A673 (cell line): Measurements from ENCODE around the gene RBFOX1. TPM values are rescaled to one million over a fixed set of nuclear protein-coding genes. Genes with fewer than 3 reads are reported as not detected.

Experiments
- BruUV-seq: library from RNA; stranded (reverse); fragments of 400-500 nt; replicated peaks from 2 replicates; lab custom pipeline; 2021; lab: Mats Ljungman, UMichigan
- CTCF ChIA-PET: fragments of 300-600 bp; sonication (Branson Sonifier 250); formaldehyde crosslinking; loops from one replicate; lab custom pipeline; 2022; ENCODE audit warnings: antibody characterized with exemption; lab: Charles Lee
- POLR2A ChIA-PET: fragments of 300-600 bp; sonication (Branson Sonifier 250); formaldehyde crosslinking; loops from one replicate; lab custom pipeline; 2022; ENCODE audit warnings: antibody characterized with exemption; ENCODE audit not compliant: low non-redundant PET; lab: Charles Lee
- DNase-seq: peaks from one replicate; pipeline ENCODE4 v3.0.0-alpha.2; 2015; ENCODE audit warnings: low spot score
- H3K27ac ChIP-seq: fragments of 200-600 bp; sonication (generic); 2 replicates; pipeline ENCODE4 v1.5.1; 2016; ENCODE audit warnings: mixed run types, low read depth, mild to moderate bottlenecking, mixed read lengths, antibody characterized with exemption, low read length; ENCODE audit not compliant: poor library complexity, severe bottlenecking
- H3K27me3 ChIP-seq: fragments of 200-600 bp; sonication (generic); replicated peaks from 2 replicates; pipeline ENCODE4 v1.6.1; 2017; ENCODE audit warnings: mixed run types, low read depth, mild to moderate bottlenecking, mixed read lengths, antibody characterized with exemption, low read length; ENCODE audit not compliant: insufficient read depth, poor library complexity
- H3K36me3 ChIP-seq: fragments of 200-600 bp; sonication (generic); 2 replicates; pipeline ENCODE4 v1.6.1; 2016; ENCODE audit warnings: mixed run types, mild to moderate bottlenecking, mixed read lengths, antibody characterized with exemption, low read length; ENCODE audit not compliant: insufficient read depth, poor library complexity, severe bottlenecking
- H3K4me1 ChIP-seq: fragments of 200-600 bp; sonication (generic); 2 replicates; pipeline ENCODE4 v1.6.1; 2017; ENCODE audit warnings: mixed run types, mild to moderate bottlenecking, mixed read lengths, antibody characterized with exemption, low read length; ENCODE audit not compliant: insufficient read depth, poor library complexity, severe bottlenecking
- H3K4me3 ChIP-seq: fragments of 200-600 bp; sonication (generic); 2 replicates; pipeline ENCODE4 v1.5.1; 2016; ENCODE audit warnings: low read depth, mixed run types, mild to moderate bottlenecking, mixed read lengths, low read length; ENCODE audit not compliant: poor library complexity, severe bottlenecking
- H3K9me3 ChIP-seq: fragments of 200-600 bp; sonication (generic); 2 replicates; pipeline ENCODE4 v1.6.1; 2016; ENCODE audit warnings: mixed run types, low read depth, mild to moderate bottlenecking, mixed read lengths, antibody characterized with exemption, low read length; ENCODE audit not compliant: poor library complexity, severe bottlenecking
- EZH2 ChIP-seq: fragments of 200-600 bp; sonication (generic); IDR thresholded peaks from 2 replicates; pipeline ENCODE4 v1.6.1; 2017; ENCODE audit warnings: borderline replicate concordance, low read depth, mild to moderate bottlenecking, mixed read lengths, antibody characterized with exemption, low read length; ENCODE audit not compliant: poor library complexity, severe bottlenecking
- intact Hi-C: fragments of 100-400 bp; cut with micrococcal nuclease; formaldehyde crosslinking; loops from one replicate; pipeline ENCODE4 v1.10.0; 2022; ENCODE audit not compliant: unreplicated experiment
- total RNA-seq: library from RNA; stranded (reverse); gene quantifications from 2 replicates; pipeline ENCODE4 v1.2.3, GENCODE V29; 2021
- TF ChIP-seq, protein P1 (sequence below): fragments of 300-800, 200-600 bp; sonication (generic); conservative IDR thresholded peaks from 2 replicates; pipeline ENCODE4 v1.5.1; 2017; ENCODE audit warnings: low read depth, mild to moderate bottlenecking, antibody characterized with exemption, low read length, moderate library complexity, mixed read lengths

The RBFOX1 gene
- total RNA-seq, 1 experiment from 2014 or later: 1.8 TPM

DNA sequence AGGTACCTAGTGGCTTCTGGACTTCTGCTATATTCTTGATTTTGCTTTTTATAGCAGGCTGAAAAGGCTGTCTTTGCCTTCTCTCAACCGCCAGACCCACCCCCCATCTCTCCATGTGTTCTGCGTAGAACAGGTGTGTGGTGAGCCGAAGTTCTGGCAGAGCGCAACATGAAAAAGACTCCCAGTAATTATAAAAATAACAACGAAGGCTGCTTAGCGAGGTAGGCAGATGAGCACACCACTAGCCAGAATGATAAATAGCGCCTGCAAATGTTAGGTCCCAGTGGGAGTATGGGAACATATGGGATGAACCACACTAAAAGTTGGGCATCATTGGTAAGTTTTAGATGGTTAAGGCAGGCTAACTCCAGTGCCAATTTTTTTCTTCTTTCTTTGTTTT lies 14.0 kb upstream of the RBFOX1 start:
- CTCF ChIA-PET: no interaction called here
- intact Hi-C loops: no loop called here

GRCh38 chr16:7319514-7319913 lies 13.1 kb upstream of the RBFOX1 start:
- ChIA-PET CTCF (no interaction called here), POLR2A (no interaction called here)
- intact Hi-C loops: no loop called here
- Histone ChIP-seq H3K4me3 (no peak overlapping the region), H3K27ac (no peak overlapping the region), H3K9me3 (no peaks in the 10 kb centered on the region), H3K27me3 (peaks cover 6% of the 10 kb centered on the region), H3K36me3 (no peaks in the 10 kb centered on the region), H3K4me1 (no peaks in the 10 kb centered on the region)
- no peak for DNase-seq
- TF ChIP-seq, protein P1, sequence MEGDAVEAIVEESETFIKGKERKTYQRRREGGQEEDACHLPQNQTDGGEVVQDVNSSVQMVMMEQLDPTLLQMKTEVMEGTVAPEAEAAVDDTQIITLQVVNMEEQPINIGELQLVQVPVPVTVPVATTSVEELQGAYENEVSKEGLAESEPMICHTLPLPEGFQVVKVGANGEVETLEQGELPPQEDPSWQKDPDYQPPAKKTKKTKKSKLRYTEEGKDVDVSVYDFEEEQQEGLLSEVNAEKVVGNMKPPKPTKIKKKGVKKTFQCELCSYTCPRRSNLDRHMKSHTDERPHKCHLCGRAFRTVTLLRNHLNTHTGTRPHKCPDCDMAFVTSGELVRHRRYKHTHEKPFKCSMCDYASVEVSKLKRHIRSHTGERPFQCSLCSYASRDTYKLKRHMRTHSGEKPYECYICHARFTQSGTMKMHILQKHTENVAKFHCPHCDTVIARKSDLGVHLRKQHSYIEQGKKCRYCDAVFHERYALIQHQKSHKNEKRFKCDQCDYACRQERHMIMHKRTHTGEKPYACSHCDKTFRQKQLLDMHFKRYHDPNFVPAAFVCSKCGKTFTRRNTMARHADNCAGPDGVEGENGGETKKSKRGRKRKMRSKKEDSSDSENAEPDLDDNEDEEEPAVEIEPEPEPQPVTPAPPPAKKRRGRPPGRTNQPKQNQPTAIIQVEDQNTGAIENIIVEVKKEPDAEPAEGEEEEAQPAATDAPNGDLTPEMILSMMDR: no peak
- no peak for TF ChIP-seq EZH2
- no TSS peak for BruUV-seq

More for the DNA sequence above, 14.0 kb upstream of the RBFOX1 start:
- no peaks in the 10 kb centered on the region for H3K36me3 ChIP-seq
- H3K27me3 ChIP-seq: peaks cover 11% of the 10 kb centered on the region
- no peaks in the 10 kb centered on the region for H3K9me3 ChIP-seq
- TF ChIP-seq EZH2: no peak
- TF ChIP-seq, protein P1: no peak
- no peak overlapping the region for H3K27ac ChIP-seq
- POLR2A ChIA-PET: no interaction called here
- DNase-seq: no peak
- BruUV-seq: no TSS peak
- no peaks in the 10 kb centered on the region for H3K4me1 ChIP-seq
- H3K4me3 ChIP-seq: no peak overlapping the region

- DNase-seq: no peak
- intact Hi-C loops: no loop called here
- ChIA-PET POLR2A (no interaction called here), CTCF (no interaction called here)
- Histone ChIP-seq H3K4me3 (no peak overlapping the region), H3K36me3 (no peaks in the 10 kb centered on the region), H3K4me1 (no peaks in the 10 kb centered on the region), H3K27me3 (no peaks in the 10 kb centered on the region), H3K9me3 (no peaks in the 10 kb centered on the region), H3K27ac (no peak overlapping the region)
- BruUV-seq: no TSS peak
- TF ChIP-seq, protein P1: no peak
- TF ChIP-seq EZH2: no peak
Observed at GRCh38 chr16:7321661-7322060, 11.0 kb upstream of the RBFOX1 start.
